PC-9 (cell line): ENCODE data around the gene PWWP2B. TPM values are rescaled to one million over a fixed set of nuclear protein-coding genes. Genes with fewer than 3 reads are reported as not detected.

Experiments used
- BruUV-seq: library from RNA; stranded (reverse); fragments of 400-500 nt; replicated peaks from 2 replicates; lab custom pipeline; 2021; lab: Mats Ljungman, UMichigan
- CTCF ChIA-PET: fragments of 300-600 bp; sonication (Branson Sonifier 250); formaldehyde crosslinking; loops from one replicate; lab custom pipeline; 2022; ENCODE audit warnings: antibody characterized with exemption; lab: Charles Lee
- POLR2A ChIA-PET: fragments of 300-600 bp; sonication (Branson Sonifier 250); formaldehyde crosslinking; loops from one replicate; lab custom pipeline; 2022; ENCODE audit warnings: antibody characterized with exemption; ENCODE audit not compliant: unreplicated experiment; lab: Charles Lee
- DNase-seq, 2 experiments: peaks; one replicate each; pipeline versions ENCODE4 v3.0.0 to v3.0.0-alpha.2; 2015 to 2022; ENCODE audit warnings: mixed read lengths in 1 of 2
- H2AFZ ChIP-seq: fragments of 200-600 bp; sonication (generic); 2 replicates; pipeline ENCODE4 v1.8.1; 2017; ENCODE audit warnings: antibody characterized with exemption
- H3F3A ChIP-seq: fragments of 200-600 bp; sonication (generic); 2 replicates; pipeline ENCODE4 v1.8.1; 2017; ENCODE audit warnings: antibody characterized with exemption, mild to moderate bottlenecking, low read depth; ENCODE audit not compliant: insufficient read depth
- H3K27ac ChIP-seq: fragments of 200-600 bp; sonication (generic); 2 replicates; pipeline ENCODE4 v1.6.1; 2016; ENCODE audit warnings: mixed run types
- H3K27me3 ChIP-seq: fragments of 200-600 bp; sonication (generic); 2 replicates; pipeline ENCODE4 v1.6.1; 2016; ENCODE audit warnings: low read depth, mixed run types; ENCODE audit not compliant: insufficient read depth
- H3K36me3 ChIP-seq: fragments of 200-600 bp; sonication (generic); 2 replicates; pipeline ENCODE4 v1.6.1; 2016; ENCODE audit warnings: low read depth, mixed run types
- H3K4me1 ChIP-seq: fragments of 200-600 bp; sonication (generic); replicated peaks from 2 replicates; pipeline ENCODE4 v1.6.1; 2016; ENCODE audit warnings: mixed run types; ENCODE audit not compliant: insufficient read depth
- H3K4me2 ChIP-seq: fragments of 200-600 bp; sonication (generic); 2 replicates; pipeline ENCODE4 v1.6.1; 2017; ENCODE audit warnings: mixed run types
- H3K4me3 ChIP-seq: fragments of 200-600 bp; sonication (generic); 2 replicates; pipeline ENCODE4 v1.6.1; 2016; ENCODE audit warnings: mixed run types
- H3K79me2 ChIP-seq: fragments of 200-600 bp; sonication (generic); 2 replicates; pipeline ENCODE4 v1.6.1; 2017; ENCODE audit warnings: low read depth, mixed run types
- H3K9me2 ChIP-seq: fragments of 200-600 bp; sonication (generic); 2 replicates; pipeline ENCODE4 v1.8.1; 2017; ENCODE audit warnings: mild to moderate bottlenecking; ENCODE audit not compliant: insufficient read depth
- H3K9me3 ChIP-seq: fragments of 200-600 bp; sonication (generic); 2 replicates; pipeline ENCODE4 v1.8.1; 2016; ENCODE audit warnings: low read depth; ENCODE audit not compliant: insufficient read depth
- H4K20me1 ChIP-seq: fragments of 200-600 bp; sonication (generic); 2 replicates; pipeline ENCODE4 v1.8.1; 2017; ENCODE audit not compliant: insufficient read depth
- EZH2 ChIP-seq: fragments of 200-600 bp; sonication (generic); IDR thresholded peaks from 2 replicates; pipeline ENCODE4 v1.8.0; 2017; ENCODE audit warnings: antibody characterized with exemption, low read depth
- intact Hi-C: fragments of 100-400 bp; cut with micrococcal nuclease; formaldehyde crosslinking; loops from one replicate; pipeline ENCODE4 v1.10.0; 2022; ENCODE audit not compliant: unreplicated experiment
- total RNA-seq: library from RNA; stranded (reverse); gene quantifications from 2 replicates; pipeline ENCODE4 v1.2.3, GENCODE V29; 2021
- TF ChIP-seq, protein P1 (sequence below): fragments of 200-600 bp; sonication (generic); conservative IDR thresholded peaks from 2 replicates; pipeline ENCODE4 v1.6.1; 2017; ENCODE audit warnings: mixed run types, antibody characterized with exemption, mild to moderate bottlenecking, moderate library complexity

The PWWP2B gene
- total RNA-seq, 1 experiment from 2014 or later = 16.9 TPM

DNA sequence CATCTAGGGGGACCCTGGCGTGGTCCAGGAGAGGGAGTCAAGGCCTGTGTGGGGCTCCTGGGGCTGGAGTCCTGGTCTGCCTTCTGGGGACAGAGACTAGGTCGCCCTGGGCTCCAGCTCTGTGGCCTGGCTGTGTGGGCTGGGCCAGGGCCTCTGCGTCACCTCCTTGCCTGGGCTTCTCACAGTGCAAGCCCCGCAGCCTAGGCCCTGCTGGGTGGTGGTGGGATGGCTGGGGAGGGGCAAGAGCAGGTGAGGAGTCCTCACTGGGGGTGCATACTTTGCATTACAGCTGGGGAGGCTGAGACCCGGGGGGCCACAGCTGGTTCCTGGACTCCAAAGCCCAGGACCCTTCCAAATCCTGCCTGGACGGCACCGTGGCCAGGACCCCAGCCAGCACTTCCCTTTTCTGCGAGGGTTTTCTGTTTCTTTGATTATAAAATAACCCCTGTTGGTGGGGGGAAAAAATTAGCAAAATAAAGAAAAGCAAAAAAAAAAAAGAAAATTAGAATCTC, 23.5 kb downstream of the PWWP2B start:
- H3K9me3 ChIP-seq = no peaks in the 10 kb centered on the region
- POLR2A ChIA-PET = interaction anchor here (0.6 kb wide), 3 partner anchors 12 to 439 kb away, joined by 3 to 8 read pairs (median 5); no protein-coding TSS in a partner anchor
- peak overlapping the region; percentile 73 for H3K4me2 ChIP-seq
- H2AFZ ChIP-seq = no peak overlapping the region
- no peaks in the 10 kb centered on the region for H3K36me3 ChIP-seq
- no peak for DNase-seq
- no peaks in the 10 kb centered on the region for H3K9me2 ChIP-seq
- peaks cover 18% of the 10 kb centered on the region for H3F3A ChIP-seq
- TF ChIP-seq EZH2 = no peak
- TF ChIP-seq, protein P1, sequence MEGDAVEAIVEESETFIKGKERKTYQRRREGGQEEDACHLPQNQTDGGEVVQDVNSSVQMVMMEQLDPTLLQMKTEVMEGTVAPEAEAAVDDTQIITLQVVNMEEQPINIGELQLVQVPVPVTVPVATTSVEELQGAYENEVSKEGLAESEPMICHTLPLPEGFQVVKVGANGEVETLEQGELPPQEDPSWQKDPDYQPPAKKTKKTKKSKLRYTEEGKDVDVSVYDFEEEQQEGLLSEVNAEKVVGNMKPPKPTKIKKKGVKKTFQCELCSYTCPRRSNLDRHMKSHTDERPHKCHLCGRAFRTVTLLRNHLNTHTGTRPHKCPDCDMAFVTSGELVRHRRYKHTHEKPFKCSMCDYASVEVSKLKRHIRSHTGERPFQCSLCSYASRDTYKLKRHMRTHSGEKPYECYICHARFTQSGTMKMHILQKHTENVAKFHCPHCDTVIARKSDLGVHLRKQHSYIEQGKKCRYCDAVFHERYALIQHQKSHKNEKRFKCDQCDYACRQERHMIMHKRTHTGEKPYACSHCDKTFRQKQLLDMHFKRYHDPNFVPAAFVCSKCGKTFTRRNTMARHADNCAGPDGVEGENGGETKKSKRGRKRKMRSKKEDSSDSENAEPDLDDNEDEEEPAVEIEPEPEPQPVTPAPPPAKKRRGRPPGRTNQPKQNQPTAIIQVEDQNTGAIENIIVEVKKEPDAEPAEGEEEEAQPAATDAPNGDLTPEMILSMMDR = no peak
- H3K27ac ChIP-seq = peak overlapping the region; percentile 88
- H3K79me2 ChIP-seq = peaks cover 4% of the 10 kb centered on the region; the same call in 1 of the 2 replicates
- H3K4me3 ChIP-seq = no peak overlapping the region
- intact Hi-C loops = no loop called here
- peaks cover 51% of the 10 kb centered on the region for H3K4me1 ChIP-seq
- CTCF ChIA-PET = interaction anchor here (0.6 kb wide), 1 partner anchor 26 kb away, joined by 17 read pairs; no protein-coding TSS in a partner anchor
- no peaks in the 10 kb centered on the region for H4K20me1 ChIP-seq
- no TSS peak for BruUV-seq
- H3K27me3 ChIP-seq = no peaks in the 10 kb centered on the region

DNA sequence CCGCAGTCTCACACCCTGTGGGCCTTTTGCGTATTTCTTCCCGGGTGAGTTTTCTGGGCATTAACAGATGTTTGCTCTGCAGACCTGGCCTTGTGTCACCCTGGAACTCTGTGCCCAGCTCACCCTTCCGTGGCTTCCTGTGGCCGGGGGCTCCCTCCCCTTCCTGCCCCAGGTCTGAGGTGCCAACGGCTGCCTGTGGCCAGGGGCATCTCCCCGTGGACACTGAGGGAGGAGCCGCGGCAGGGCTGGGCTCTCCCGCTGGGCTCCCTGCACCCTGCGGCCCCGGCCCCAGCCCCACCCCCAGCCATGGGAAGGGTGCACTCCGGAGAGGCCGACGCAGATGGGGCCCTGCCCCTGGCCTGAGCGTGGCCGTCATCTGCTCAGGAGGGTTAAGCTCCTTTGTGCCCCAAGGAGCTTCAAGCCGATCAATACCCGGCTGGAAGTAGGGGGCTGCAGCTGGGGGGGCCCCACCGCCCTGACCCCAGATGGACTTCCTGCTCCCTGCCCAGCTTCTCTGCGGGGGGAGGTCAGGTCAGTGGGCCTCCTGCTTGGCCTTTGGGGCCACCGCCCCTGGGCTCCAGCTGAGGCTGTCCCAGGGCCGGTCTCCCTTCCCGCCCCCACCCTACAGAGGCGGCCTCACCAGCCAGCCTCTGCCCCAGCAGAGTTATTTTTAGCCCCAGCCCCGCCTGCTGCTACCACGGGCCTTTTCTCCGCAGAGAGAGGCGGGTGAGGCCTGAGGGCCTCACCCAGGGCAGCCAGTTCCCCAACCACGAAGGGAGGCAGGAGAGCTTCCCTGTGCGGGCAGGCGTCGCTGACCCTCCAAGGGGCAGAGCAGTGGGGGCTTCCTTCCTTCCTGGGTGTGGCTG, 24.2 kb downstream of the PWWP2B start:
- Histone ChIP-seq H3F3A (peaks cover 18% of the 10 kb centered on the region), H2AFZ (no peak overlapping the region), H3K9me2 (no peaks in the 10 kb centered on the region), H3K4me3 (peak overlapping the region; percentile 35; the same call in 1 of the 2 replicates), H3K4me2 (peak overlapping the region; percentile 73), H3K9me3 (no peaks in the 10 kb centered on the region), H3K4me1 (peaks cover 51% of the 10 kb centered on the region), H3K27me3 (no peaks in the 10 kb centered on the region), H3K36me3 (no peaks in the 10 kb centered on the region), H3K27ac (peak overlapping the region; percentile 88), H3K79me2 (no peaks in the 10 kb centered on the region), H4K20me1 (no peaks in the 10 kb centered on the region)
- TF ChIP-seq, protein P1 = no peak
- no peak for TF ChIP-seq EZH2
- TSS peak; percentile 38 for BruUV-seq
- POLR2A ChIA-PET = interaction anchor here (0.6 kb wide), 3 partner anchors 13 to 440 kb away, joined by 3 to 8 read pairs (median 5); no protein-coding TSS in a partner anchor
- peak; percentile 63 to 77 for DNase-seq
- CTCF ChIA-PET = interaction anchor here (0.6 to 0.7 kb wide), 2 partner anchors 26 to 363 kb away, joined by 9 to 17 read pairs; no protein-coding TSS in a partner anchor
- intact Hi-C loops = loop anchor here (1.0 kb wide), 2 partner anchors 22 to 25 kb away; no protein-coding TSS in a partner anchor
